Smooth muscle cell (in vitro differentiated cells): ENCODE data around the gene SIK3. TPM values are rescaled to one million over a fixed set of nuclear protein-coding genes. Genes with fewer than 3 reads are reported as not detected.

ENCODE experiments used
- DNase-seq: peaks from one replicate; lab custom pipeline; 2025; ENCODE audit not compliant: unreplicated experiment; lab: John Stamatoyannopoulos, UW
- H2AFZ ChIP-seq: fragments of 200-600 bp; sonication (generic); 2 replicates; pipeline ENCODE4 v1.6.0; 2016; ENCODE audit warnings: antibody characterized with exemption, low read depth, mild to moderate bottlenecking
- H3F3A ChIP-seq: fragments of 200-600 bp; sonication (generic); 2 replicates; pipeline ENCODE4 v1.6.0; 2017; ENCODE audit warnings: antibody characterized with exemption, low read depth
- H3K27ac ChIP-seq: fragments of 200-600 bp; sonication (generic); 2 replicates; pipeline ENCODE4 v1.5.1; 2016; ENCODE audit warnings: low read depth, mild to moderate bottlenecking
- H3K27me3 ChIP-seq: fragments of 200-600 bp; sonication (generic); 2 replicates; pipeline ENCODE4 v1.6.1; 2016; ENCODE audit warnings: low read depth, mild to moderate bottlenecking
- H3K36me3 ChIP-seq: fragments of 200-600 bp; sonication (generic); 2 replicates; pipeline ENCODE4 v1.5.1; 2016; ENCODE audit warnings: low read depth
- H3K4me1 ChIP-seq: fragments of 200-600 bp; sonication (generic); 2 replicates; pipeline ENCODE4 v1.5.1; 2016; ENCODE audit warnings: low read depth
- H3K4me2 ChIP-seq: fragments of 200-600 bp; sonication (generic); 2 replicates; pipeline ENCODE4 v1.6.0; 2016; ENCODE audit warnings: mild to moderate bottlenecking
- H3K4me3 ChIP-seq: fragments of 200-600 bp; sonication (generic); 2 replicates; pipeline ENCODE4 v1.5.1; 2016; ENCODE audit warnings: mild to moderate bottlenecking
- H3K79me2 ChIP-seq: fragments of 200-600 bp; sonication (generic); 2 replicates; pipeline ENCODE4 v1.6.0; 2016; ENCODE audit warnings: low read depth, mild to moderate bottlenecking
- H3K9ac ChIP-seq: fragments of 200-600 bp; sonication (generic); 2 replicates; pipeline ENCODE4 v1.6.0; 2016; ENCODE audit warnings: low read depth
- H3K9me3 ChIP-seq: fragments of 200-600 bp; sonication (generic); replicated peaks from 2 replicates; pipeline ENCODE4 v1.5.1; 2016; ENCODE audit warnings: low read depth
- H4K20me1 ChIP-seq: fragments of 200-600 bp; sonication (generic); 2 replicates; pipeline ENCODE4 v1.6.0; 2016; ENCODE audit warnings: low read depth
- WGBS: methylation state at CpG from one replicate; pipeline ENCODE4 v1.1.7; 2016; ENCODE audit warnings: low lambda C conversion rate; 5-methylcytosine and 5-hydroxymethylcytosine counted together
- polyA plus RNA-seq: library from polyadenylated mRNA; unstranded; fragments of >200 nt; fragmentation: Nextera tagmentation; extraction: Ambion mirVana; gene quantifications from 2 replicates; pipeline ENCODE4 v1.2.1, GENCODE V29; 2016
- total RNA-seq: library from RNA; depleted of rRNA; stranded (reverse); fragments of >200 nt; gene quantifications from 2 replicates; pipeline ENCODE4 v1.2.3, GENCODE V29; 2014
- TF ChIP-seq, protein P1 (sequence below): fragments of 200-600 bp; sonication (generic); IDR thresholded peaks from 2 replicates; pipeline ENCODE4 v1.5.1; 2017; ENCODE audit warnings: borderline replicate concordance, mild to moderate bottlenecking, antibody characterized with exemption; ENCODE audit not compliant: insufficient read depth, poor library complexity, severe bottlenecking

Gene SIK3
- total and polyA plus RNA-seq, 2 experiments from 2014 or later = 11.0 to 11.9 TPM

DNA sequence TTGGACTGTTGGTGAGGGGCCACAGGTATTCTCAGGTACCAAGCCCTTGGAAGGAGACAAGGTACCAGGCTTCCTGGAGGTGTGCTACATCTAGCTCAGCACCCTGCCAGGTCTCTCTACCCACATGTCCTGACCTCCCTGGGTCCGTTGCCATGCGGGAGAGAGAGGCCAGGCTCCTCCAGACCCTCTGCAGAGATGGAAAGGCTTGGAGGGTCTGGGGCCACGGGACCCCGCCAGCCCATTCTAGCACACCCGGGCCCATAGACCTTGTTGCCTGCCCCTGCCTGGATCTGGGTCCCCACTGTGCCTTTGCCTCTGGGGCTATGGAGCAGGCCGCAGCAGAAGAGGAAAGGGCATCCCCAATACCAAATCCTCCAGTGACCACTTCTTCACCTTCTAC lies 270.8 kb downstream of the SIK3 start:
- no peaks in the 10 kb centered on the region for H3K27me3 ChIP-seq
- no peaks in the 10 kb centered on the region for H3F3A ChIP-seq
- no peak overlapping the region for H3K4me3 ChIP-seq
- TF ChIP-seq, protein P1, sequence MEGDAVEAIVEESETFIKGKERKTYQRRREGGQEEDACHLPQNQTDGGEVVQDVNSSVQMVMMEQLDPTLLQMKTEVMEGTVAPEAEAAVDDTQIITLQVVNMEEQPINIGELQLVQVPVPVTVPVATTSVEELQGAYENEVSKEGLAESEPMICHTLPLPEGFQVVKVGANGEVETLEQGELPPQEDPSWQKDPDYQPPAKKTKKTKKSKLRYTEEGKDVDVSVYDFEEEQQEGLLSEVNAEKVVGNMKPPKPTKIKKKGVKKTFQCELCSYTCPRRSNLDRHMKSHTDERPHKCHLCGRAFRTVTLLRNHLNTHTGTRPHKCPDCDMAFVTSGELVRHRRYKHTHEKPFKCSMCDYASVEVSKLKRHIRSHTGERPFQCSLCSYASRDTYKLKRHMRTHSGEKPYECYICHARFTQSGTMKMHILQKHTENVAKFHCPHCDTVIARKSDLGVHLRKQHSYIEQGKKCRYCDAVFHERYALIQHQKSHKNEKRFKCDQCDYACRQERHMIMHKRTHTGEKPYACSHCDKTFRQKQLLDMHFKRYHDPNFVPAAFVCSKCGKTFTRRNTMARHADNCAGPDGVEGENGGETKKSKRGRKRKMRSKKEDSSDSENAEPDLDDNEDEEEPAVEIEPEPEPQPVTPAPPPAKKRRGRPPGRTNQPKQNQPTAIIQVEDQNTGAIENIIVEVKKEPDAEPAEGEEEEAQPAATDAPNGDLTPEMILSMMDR = no peak
- 88% methylated on average over 6 of the region's 6 CpGs for WGBS
- no peak overlapping the region for H3K27ac ChIP-seq
- H3K9ac ChIP-seq = no peak overlapping the region
- no peak for DNase-seq
- no peaks in the 10 kb centered on the region for H4K20me1 ChIP-seq
- H3K4me1 ChIP-seq = no peaks in the 10 kb centered on the region
- no peaks in the 10 kb centered on the region for H3K9me3 ChIP-seq
- H2AFZ ChIP-seq = no peak overlapping the region
- H3K36me3 ChIP-seq = no peaks in the 10 kb centered on the region
- no peaks in the 10 kb centered on the region for H3K79me2 ChIP-seq
- H3K4me2 ChIP-seq = no peak overlapping the region

DNA sequence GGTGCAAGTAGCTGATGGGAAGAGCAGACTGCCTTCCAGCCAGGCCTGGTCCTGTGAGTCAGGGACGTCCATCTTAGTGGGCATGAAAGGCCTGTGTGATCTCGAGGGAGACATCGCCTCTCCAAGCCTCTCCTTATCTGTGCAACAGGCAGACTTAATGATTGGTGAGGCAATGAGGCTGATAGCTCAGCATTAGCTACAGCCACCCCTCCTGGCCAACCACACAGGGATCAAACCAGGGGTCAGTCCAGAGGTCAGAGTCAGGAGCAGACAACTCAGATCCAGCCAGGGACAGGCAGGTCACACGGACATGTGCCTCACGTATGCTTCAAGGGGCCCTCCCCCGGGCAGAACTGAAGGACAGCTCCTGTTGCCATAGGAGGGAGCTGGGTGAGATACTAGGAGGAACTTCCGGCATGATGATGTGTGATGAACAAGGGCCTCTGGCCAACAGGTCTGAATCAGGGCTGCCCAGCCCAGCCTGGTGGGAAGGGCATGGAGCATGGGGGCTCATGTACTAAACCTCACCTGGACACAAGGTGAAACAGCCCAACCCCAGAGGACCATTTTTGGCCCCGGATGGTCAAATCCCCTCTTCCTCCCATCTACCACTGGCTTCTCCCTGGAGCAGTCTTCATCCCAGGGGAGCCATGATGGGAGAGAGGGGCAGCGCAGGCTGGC lies 271.3 kb downstream of the SIK3 start:
- TF ChIP-seq, protein P1 = no peak
- Histone ChIP-seq H3K27me3 (no peaks in the 10 kb centered on the region), H4K20me1 (no peaks in the 10 kb centered on the region), H2AFZ (no peak overlapping the region), H3K4me1 (no peaks in the 10 kb centered on the region), H3K9me3 (no peaks in the 10 kb centered on the region), H3K9ac (no peak overlapping the region), H3K4me2 (no peak overlapping the region), H3K27ac (no peak overlapping the region), H3K36me3 (no peaks in the 10 kb centered on the region), H3K4me3 (no peak overlapping the region), H3F3A (no peaks in the 10 kb centered on the region), H3K79me2 (no peaks in the 10 kb centered on the region)
- WGBS = 63% methylated on average over 9 of the region's 9 CpGs
- DNase-seq = no peak

DNA sequence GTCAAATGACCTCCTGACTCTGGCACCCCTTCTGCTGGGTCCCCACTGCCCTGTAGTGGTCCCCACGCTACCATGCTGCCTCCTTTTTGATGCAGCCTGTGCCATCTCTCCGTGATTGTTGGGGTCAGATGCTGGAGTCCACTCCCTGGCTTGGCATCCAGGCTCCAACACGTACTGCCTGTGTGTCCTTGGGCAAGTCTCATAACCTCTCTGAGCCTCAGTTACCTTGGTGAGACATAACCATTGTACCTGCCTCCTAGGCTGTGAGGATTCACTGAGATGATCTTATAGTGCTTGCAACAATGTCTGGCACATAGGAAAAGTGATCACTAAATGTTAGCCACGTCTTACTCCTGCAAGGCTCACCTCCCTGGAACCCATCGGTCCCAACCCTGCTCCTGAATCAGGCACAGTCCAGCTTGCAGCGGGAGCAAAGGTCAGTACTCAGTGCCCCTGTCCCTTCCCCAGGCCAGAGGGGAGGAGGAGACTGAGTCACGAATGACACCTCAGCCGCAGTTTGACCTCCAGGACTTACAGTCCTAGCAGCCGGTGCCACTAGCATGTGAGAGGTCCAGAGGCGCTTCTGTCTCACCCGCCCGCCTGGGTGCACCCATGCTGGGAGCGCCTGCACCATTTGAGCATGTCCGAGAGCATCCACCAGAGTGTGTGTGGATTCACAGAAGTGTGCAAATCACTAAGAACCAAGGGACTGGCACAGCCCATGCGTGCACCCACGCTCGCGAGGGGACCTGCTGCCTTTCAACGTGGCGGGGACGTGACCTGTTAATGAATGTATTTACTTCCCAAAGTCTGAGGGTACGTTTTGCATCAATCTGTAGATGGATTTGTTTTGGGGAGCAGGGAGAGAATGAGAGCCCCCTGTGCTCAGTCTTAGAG lies 272.1 kb downstream of the SIK3 start:
- Histone ChIP-seq H2AFZ (no peak overlapping the region), H3K79me2 (no peaks in the 10 kb centered on the region)
- 84% methylated on average over 22 of the region's 22 CpGs for WGBS

More for the DNA sequence above, 272.1 kb downstream of the SIK3 start:
- H3K27ac ChIP-seq = no peak overlapping the region
- H3F3A ChIP-seq = no peaks in the 10 kb centered on the region
- no peak overlapping the region for H3K9ac ChIP-seq
- no peaks in the 10 kb centered on the region for H3K9me3 ChIP-seq
- H3K36me3 ChIP-seq = no peaks in the 10 kb centered on the region
- no peaks in the 10 kb centered on the region for H3K4me1 ChIP-seq
- TF ChIP-seq, protein P1 = no peak
- no peaks in the 10 kb centered on the region for H4K20me1 ChIP-seq
- no peak overlapping the region for H3K4me2 ChIP-seq
- DNase-seq = no peak
- no peaks in the 10 kb centered on the region for H3K27me3 ChIP-seq
- no peak overlapping the region for H3K4me3 ChIP-seq
